ENCODE measurements around the gene RASGRP1.

DNA sequence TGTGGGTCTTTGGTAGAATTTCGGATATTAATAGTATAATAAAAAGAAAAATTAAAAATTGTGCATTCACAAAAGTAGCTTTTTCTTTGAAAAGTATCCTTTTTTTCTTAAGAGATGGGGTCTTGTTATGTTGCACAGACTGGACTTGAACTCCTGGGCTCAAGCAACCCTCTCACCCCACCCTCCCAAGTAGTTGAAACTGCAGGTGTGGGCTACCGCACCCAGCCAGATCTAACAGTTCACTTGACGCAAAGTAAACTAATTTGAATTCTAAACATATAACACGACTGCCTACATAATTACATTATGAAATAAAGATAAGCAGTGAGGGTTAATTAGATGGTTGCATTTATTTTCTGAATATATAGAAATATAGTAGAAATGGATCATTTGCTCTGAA, 99.9 kb downstream of the RASGRP1 start:
- TF ChIP-seq CTCF (IDR thresholded peaks at IDR 0.05) (no peak), POLR2A (IDR thresholded peaks at IDR 0.05) (no peak)
